Endometrium (tissue), 2 donors: ENCODE measurements around the gene CT45A1.
"Not testable (repeated sequence)": the region's sequence is repeated elsewhere in the genome, so short reads cannot be mapped to it uniquely, and the experiment has no call there.

Source experiments
- FAIRE-seq: peaks from 2 replicates; lab custom pipeline; 2012; peaks lifted over from hg19 to GRCh38; lab: Jason Lieb, UNC
- donor health status: control.
- donor health status: control.

Gene CT45A1

DNA sequence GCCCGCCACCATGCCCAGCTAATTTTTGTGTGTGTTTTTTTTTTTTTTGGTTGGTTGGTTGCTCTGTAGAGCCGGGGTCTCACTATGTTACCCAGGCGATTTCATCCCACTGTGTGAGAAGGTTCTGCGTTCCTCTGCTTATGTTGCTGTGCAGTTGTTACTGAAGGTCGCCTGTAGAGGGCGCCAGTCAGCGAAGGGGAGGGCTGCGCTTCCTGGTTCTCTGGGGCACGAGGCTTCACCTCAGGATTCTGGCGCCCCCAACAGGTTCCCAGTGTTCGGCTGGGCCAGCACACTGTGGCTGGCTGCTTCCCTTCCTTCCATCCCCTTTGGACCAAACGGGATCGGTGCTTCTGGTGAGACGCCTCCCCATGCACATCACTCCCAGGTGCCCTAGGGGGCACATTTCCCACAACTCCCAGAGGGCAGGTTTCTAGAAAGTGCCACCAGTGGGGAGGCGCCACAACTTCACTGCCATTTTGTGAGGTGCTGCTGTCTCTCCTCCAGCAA is at the start of gene CT45A1:
TSS of gene CT45A1 (plus strand) at position 457 of the 507 bp plus-strand sequence. CDS start 5,302 bp downstream, outside the sequence.
- FAIRE-seq: not testable (repeated sequence)

DNA sequence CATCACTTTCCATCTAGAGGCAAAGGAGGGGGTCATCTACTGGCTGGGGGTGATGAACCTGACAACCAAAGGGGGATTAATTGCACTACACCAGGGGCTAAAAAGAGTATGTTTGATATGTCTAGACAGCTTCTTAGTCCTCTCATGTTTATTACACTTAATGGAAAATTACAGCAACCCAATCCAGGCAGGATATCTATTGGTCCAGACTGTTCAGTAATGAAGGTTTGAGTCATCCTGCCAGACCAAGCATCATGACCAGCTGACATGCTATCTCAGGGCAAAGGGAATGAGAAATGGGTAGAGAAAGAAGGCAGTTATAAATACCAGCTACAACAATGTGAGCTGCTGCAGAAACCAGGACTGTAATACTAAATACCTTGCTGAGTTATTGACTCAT is 40.5 kb upstream of the CT45A1 start:
- FAIRE-seq: not testable (repeated sequence)

- no peak for FAIRE-seq
These were observed 25.3 kb upstream of the CT45A1 start for GRCh38 chrX:135688137-135688536.

GRCh38 chrX:135695471-135695870 is 18.0 kb upstream of the CT45A1 start:
- no peak for FAIRE-seq

DNA sequence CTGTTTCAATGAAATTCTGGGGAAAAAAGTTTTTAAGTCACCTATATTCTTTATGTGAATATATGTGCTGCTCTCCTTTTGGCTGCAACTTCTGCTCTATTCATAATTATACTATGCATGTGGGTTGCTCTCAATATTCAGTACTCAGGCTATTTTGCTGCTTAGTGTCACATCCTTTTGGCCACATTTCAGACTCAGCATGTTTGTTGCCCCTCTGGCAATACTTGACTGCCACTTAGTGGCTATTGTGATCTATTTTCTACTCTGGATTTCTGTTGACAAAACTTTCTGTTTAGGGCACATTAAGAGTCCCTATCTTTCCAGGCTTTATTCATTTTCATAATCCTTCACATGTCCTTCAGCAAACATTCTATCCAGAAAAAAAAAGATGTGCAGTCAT is 15.8 kb upstream of the CT45A1 start:
- no peak for FAIRE-seq

DNA sequence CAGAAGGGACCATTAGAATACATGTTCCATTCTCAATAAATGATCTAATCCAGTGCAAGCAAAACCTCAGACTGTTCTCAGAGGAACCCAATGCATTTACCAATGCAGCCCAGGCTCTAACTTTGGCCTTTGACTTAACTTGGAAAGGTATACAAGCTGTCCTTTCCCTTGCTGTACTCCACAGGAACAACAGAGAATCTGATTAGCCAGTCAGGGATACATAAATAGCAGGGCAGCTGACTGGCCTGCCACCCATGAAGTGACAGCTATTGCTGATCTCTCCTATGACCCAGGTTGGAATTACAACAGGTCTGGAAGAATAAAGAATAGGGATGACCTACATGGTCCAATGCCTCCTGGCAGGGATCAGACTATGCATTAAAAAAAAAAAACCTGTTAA is 14.5 kb upstream of the CT45A1 start:
- FAIRE-seq: no peak

DNA sequence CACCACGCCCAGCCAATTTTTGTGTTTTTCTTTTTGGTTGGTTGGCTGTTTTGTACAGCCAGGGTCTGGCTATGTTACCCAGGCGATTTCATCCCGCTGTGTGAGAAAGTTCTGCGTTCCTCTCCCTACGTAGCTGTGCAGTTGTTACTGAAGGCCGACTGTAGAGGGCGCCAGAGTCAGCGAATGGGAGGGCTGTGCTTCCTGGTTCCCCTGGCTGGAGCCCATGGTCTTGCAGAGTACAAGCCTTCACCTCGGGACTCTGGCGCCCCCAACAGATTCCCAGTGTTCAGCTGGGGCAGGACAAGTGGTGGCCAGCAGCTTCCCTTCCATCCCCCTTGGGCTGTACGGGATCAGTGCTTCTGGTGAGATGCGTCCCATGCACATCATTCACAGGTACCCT is 5.6 kb upstream of the CT45A1 start:
- FAIRE-seq: no peak

DNA sequence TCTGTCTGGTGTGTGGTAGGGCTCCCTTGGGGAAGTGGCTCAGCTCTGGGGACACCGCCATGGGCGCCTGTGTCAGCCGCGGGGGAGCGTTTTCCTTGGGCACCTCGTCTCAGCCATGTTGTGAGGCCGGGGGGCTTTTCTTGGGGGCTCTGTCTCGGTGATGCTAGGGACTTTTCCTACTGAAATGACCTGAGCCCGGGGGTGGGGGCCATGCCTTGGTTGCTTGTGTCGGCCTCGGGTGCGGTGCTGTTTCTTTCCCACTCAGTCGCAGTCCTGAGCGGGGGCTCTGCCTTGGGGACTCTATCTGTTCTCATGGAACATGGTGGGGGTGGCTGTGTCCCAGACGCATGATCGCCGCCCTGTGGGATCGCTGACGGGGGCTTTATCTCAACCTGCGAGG is 356 bp downstream of the CT45A1 start:
- FAIRE-seq: no peak

- FAIRE-seq: not testable (repeated sequence)
These were observed 21.2 kb downstream of the CT45A1 start for GRCh38 chrX:135734666-135735065.

DNA sequence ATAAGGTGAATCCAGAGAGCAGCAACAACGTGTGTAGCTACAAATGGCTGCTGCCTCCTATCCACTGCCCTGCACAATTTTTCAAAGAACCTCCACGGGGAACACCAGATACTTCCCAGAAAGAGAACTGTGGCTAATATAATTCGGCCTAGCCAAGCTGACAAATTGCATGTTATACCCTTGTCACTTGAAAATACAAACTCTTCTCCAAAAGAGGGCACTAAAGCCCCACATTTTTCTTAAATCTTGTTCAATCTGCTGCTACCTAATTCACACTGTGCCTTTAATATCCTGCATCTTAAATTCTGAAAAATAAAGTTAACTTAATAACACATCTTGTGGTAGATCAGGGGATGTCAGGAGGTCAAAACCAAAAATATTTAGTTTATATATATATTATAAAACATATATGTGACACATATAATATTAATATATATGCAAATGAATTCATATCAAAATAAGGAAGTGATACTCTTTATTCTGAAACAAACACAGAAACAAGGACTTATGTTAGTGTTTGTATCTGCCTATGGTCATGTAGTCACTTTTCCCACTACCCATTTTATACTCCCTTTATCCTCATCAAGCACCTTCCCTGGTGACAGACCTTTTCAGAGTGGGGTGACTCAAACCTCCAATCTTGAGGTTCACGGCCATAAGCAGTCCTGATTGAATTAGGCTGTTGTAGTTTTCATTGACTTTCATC is 24.1 kb downstream of the CT45A1 start:
- no peak for FAIRE-seq

DNA sequence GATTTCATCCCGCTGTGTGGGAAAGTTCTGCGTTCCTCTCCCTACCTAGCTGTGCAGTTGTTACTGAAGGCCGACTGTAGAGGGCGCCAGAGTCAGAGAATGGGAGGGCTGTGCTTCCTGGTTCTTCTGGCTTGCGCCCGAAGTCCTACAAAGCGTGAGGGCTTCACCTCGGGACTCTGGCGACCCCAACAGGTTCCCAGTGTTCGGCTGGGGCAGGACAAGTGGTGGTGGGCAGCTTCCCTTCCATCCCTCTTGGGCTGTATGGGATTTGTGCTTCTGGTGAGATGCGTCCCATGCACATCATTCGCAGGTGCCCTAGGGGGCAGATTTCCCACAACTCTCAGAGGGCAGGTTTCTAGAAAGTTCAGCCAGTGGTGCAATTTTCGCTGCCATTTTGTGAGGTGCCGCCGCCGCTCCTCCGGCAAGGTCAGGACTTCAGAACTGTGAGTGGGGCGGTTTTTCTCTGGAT is 27.3 kb downstream of the CT45A1 start:
- no peak for FAIRE-seq

- FAIRE-seq: no peak
These were observed 27.8 kb downstream of the CT45A1 start for GRCh38 chrX:135741192-135741715.

DNA sequence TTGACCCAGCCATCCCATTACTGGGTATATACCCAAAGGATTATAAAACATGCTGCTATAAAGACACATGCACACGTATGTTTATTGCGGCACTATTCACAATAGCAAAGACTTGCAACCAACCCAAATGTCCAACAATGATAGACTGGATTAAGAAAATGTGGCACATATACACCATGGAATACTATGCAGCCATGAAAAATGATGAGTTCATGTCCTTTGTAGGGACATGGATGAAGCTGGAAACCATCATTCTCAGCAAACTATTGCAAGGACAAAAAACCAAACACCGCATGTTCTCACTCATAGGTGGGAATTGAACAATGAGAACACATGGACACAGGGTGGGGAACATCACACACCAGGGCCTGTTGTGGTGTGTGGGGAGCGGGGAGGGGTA is 31.3 kb downstream of the CT45A1 start:
- not testable (repeated sequence) for FAIRE-seq

DNA sequence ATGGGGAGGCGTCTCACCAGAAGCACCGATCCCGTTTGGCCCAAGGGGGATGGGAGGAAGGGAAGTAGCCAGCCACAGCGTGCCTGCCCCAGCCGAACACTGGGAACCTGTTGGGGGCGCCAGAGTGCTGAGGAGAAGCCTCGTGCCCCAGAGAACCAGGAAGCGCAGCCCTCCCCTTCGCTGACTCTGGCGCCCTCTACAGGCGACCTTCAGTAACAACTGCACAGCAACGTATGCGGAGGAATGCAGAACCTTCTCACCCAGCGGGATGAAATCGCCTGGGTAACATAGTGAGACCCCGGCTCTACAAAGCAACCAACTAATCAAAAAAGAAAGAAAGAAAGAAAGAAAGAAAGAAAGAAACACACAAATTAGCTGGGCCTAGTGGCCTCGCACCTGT is 54.7 kb downstream of the CT45A1 start, which contains the start of gene CT45A3:
TSS of gene CT45A3 (minus strand) at position 101 of the 400 bp plus-strand sequence. CDS start 3,747 bp downstream, outside the sequence.
- FAIRE-seq: not testable (repeated sequence)
